Keratinocyte (primary cell): ENCODE measurements around the gene ORAI3.

Experiments used
- EZH2 ChIP-seq: IDR thresholded peaks from one replicate; pipeline ENCODE4 v1.6.1; 2012; ENCODE audit warnings: inconsistent platforms, mild to moderate bottlenecking, low read length, moderate library complexity
- TF ChIP-seq, protein P1 (sequence below), 3 experiments: IDR thresholded peaks in 1 of 3; conservative IDR thresholded peaks in 1 of 3; optimal IDR thresholded peaks in 1 of 3; 2 replicates in 2 of 3; 3 replicates in 1 of 3; pipeline versions ENCODE3 to v1.5.1; 2011; ENCODE audit warnings: low read length in 3 of 3, mild to moderate bottlenecking in 3 of 3, moderate library complexity in 2 of 3, control low read depth in 1 of 3, inconsistent platforms in 1 of 3; ENCODE audit not compliant: insufficient read depth in 2 of 3; ENCODE audit errors: extremely low read depth in 1 of 3

DNA sequence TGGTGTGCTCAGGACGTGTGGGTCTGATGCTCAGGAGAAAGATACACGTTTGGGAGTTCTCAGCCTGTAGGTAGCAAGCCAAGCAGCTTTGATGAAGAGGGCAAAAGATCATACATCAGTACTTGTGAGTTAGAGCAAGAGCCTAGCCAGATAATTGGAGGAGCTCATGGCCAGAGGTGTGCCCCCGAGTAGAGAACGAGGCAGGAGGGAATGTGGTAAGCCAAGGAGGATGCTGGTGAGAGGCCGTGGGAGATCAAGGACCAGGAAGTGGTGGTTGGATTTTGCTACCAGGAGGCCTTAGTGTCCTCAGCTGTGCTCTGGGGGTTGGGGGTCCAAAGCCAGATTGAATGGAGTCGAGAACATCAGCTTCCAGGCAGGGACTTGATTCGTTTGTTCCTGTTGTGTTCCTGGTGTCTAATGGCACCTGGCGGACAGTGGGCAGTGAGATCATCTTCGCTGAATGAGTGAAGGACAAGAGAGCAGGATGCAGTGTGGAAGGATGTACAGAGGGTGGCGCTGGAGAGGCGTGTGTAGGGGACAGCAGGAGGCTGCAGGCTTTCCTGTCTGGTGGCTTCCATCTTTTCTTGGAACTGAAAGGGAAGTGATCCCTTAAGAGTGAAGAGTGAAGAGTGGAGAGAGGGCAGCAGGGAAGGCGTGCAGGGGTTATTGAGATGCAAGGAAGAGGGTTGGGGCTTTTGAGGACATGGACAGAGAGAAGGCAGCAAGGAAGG lies 13.9 kb upstream of the ORAI3 start:
- TF ChIP-seq EZH2, result no peak
- TF ChIP-seq, protein P1, sequence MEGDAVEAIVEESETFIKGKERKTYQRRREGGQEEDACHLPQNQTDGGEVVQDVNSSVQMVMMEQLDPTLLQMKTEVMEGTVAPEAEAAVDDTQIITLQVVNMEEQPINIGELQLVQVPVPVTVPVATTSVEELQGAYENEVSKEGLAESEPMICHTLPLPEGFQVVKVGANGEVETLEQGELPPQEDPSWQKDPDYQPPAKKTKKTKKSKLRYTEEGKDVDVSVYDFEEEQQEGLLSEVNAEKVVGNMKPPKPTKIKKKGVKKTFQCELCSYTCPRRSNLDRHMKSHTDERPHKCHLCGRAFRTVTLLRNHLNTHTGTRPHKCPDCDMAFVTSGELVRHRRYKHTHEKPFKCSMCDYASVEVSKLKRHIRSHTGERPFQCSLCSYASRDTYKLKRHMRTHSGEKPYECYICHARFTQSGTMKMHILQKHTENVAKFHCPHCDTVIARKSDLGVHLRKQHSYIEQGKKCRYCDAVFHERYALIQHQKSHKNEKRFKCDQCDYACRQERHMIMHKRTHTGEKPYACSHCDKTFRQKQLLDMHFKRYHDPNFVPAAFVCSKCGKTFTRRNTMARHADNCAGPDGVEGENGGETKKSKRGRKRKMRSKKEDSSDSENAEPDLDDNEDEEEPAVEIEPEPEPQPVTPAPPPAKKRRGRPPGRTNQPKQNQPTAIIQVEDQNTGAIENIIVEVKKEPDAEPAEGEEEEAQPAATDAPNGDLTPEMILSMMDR (optimal IDR thresholded peaks at IDR 0.05 in 1 of 3, IDR thresholded peaks at IDR 0.05 in 1 of 3, conservative IDR thresholded peaks at IDR 0.05 in 1 of 3; ENCODE audit: extremely low read depth in 1 of 3, insufficient read depth in 2 of 3, low read length in 3 of 3), result peak; percentile 78 to 91 (median 88)
